H9 (cell line): ENCODE data around the gene BUD13. TPM values are rescaled to one million over a fixed set of nuclear protein-coding genes. Genes with fewer than 3 reads are reported as not detected.

Experiments
- DNase-seq: peaks from one replicate; pipeline ENCODE4 v3.0.0-alpha.2; 2017
- H2AFZ ChIP-seq: one replicate; pipeline ENCODE4 v1.6.1; 2013; ENCODE audit warnings: mild to moderate bottlenecking, low read length, control low read depth, moderate library complexity
- H2AK5ac ChIP-seq: 2 replicates; pipeline ENCODE4 v1.6.1; 2013; ENCODE audit warnings: low read length, control low read depth, mixed read lengths; ENCODE audit not compliant: insufficient read length
- H2BK120ac ChIP-seq: one replicate; pipeline ENCODE4 v1.6.1; 2013; ENCODE audit warnings: low read depth, mild to moderate bottlenecking, low read length, control low read depth, inconsistent platforms; ENCODE audit not compliant: poor library complexity, severe bottlenecking
- H2BK12ac ChIP-seq: 2 replicates; pipeline ENCODE4 v1.6.1; 2013; ENCODE audit warnings: low read length, control low read depth, mixed read lengths, low read depth; ENCODE audit not compliant: insufficient read length
- H2BK15ac ChIP-seq: 2 replicates; pipeline ENCODE4 v1.6.1; 2013; ENCODE audit warnings: low read depth, low read length, control low read depth
- H2BK20ac ChIP-seq: one replicate; pipeline ENCODE4 v1.6.1; 2013; ENCODE audit warnings: low read depth, mild to moderate bottlenecking, low read length, control low read depth, inconsistent platforms; ENCODE audit not compliant: poor library complexity, severe bottlenecking
- H2BK5ac ChIP-seq: 2 replicates; pipeline ENCODE4 v1.6.1; 2013; ENCODE audit warnings: low read length, control low read depth, mixed read lengths; ENCODE audit not compliant: insufficient read length
- H3K14ac ChIP-seq: 2 replicates; pipeline ENCODE4 v1.6.1; 2013; ENCODE audit warnings: low read length, control low read depth; ENCODE audit not compliant: insufficient read depth
- H3K18ac ChIP-seq: 2 replicates; pipeline ENCODE4 v1.6.1; 2013; ENCODE audit warnings: low read depth, mild to moderate bottlenecking, mixed read lengths, low read length, control low read depth; ENCODE audit not compliant: insufficient read length
- H3K23ac ChIP-seq: 2 replicates; pipeline ENCODE4 v1.6.1; 2013; ENCODE audit warnings: low read length, control low read depth, mixed read lengths, low read depth; ENCODE audit not compliant: insufficient read length
- H3K23me2 ChIP-seq: 2 replicates; pipeline ENCODE4 v1.6.1; 2013; ENCODE audit warnings: low read depth, mild to moderate bottlenecking, mixed read lengths, low read length, control low read depth; ENCODE audit not compliant: insufficient read length, poor library complexity, severe bottlenecking
- H3K27ac ChIP-seq: 2 replicates; pipeline ENCODE4 v1.5.1; 2013; ENCODE audit warnings: low read length, control low read depth, mixed read lengths, low read depth; ENCODE audit not compliant: insufficient read length
- H3K27me3 ChIP-seq: 2 replicates; pipeline ENCODE4 v1.6.1; 2013; ENCODE audit warnings: low read length, control low read depth, inconsistent platforms; ENCODE audit not compliant: insufficient read depth
- H3K4ac ChIP-seq: 2 replicates; pipeline ENCODE4 v1.6.1; 2013; ENCODE audit warnings: low read depth, mild to moderate bottlenecking, control low read depth, inconsistent platforms, low read length, moderate library complexity
- H3K4me1 ChIP-seq: 2 replicates; pipeline ENCODE4 v1.6.1; 2013; ENCODE audit warnings: low read length, control low read depth, inconsistent platforms; ENCODE audit not compliant: insufficient read depth
- H3K4me2 ChIP-seq: 2 replicates; pipeline ENCODE4 v1.6.1; 2013; ENCODE audit warnings: low read length, control low read depth, mixed read lengths; ENCODE audit not compliant: insufficient read length, insufficient read depth
- H3K56ac ChIP-seq: 2 replicates; pipeline ENCODE4 v1.6.1; 2013; ENCODE audit warnings: low read depth, mild to moderate bottlenecking, mixed read lengths, low read length, control low read depth; ENCODE audit not compliant: insufficient read length
- H3K79me1 ChIP-seq: 2 replicates; pipeline ENCODE4 v1.6.1; 2013; ENCODE audit warnings: low read depth, mild to moderate bottlenecking, moderate library complexity, low read length, control low read depth, inconsistent platforms; ENCODE audit not compliant: insufficient read depth, poor library complexity, severe bottlenecking
- H3K79me2 ChIP-seq: 2 replicates; pipeline ENCODE4 v1.6.1; 2013; ENCODE audit warnings: low read length, control low read depth, inconsistent platforms; ENCODE audit not compliant: insufficient read depth
- H3K9ac ChIP-seq: 2 replicates; pipeline ENCODE4 v1.6.1; 2013; ENCODE audit warnings: low read length, control low read depth, mixed read lengths; ENCODE audit not compliant: insufficient read length; ENCODE audit errors: extremely low read depth
- H3K9me3 ChIP-seq: one replicate; pipeline ENCODE4 v1.6.1; 2013; ENCODE audit warnings: low read depth, low read length, inconsistent platforms; ENCODE audit not compliant: control insufficient read depth
- H3T11ph ChIP-seq: one replicate; pipeline ENCODE4 v1.6.1; 2013; ENCODE audit warnings: mild to moderate bottlenecking, low read length, control low read depth, inconsistent platforms
- H4K20me1 ChIP-seq: one replicate; pipeline ENCODE4 v1.6.1; 2013; ENCODE audit not compliant: control insufficient read depth, insufficient read length, insufficient read depth
- H4K5ac ChIP-seq: 2 replicates; pipeline ENCODE4 v1.6.1; 2013; ENCODE audit warnings: low read depth, mild to moderate bottlenecking, mixed read lengths, low read length, control low read depth; ENCODE audit not compliant: insufficient read length
- H4K8ac ChIP-seq: replicated peaks from 2 replicates; pipeline ENCODE4 v1.6.1; 2013; ENCODE audit warnings: low read length, control low read depth, mixed read lengths, low read depth; ENCODE audit not compliant: insufficient read length
- H4K91ac ChIP-seq: 2 replicates; pipeline ENCODE4 v1.6.1; 2013; ENCODE audit warnings: low read depth, mild to moderate bottlenecking, moderate library complexity, mixed read lengths, low read length, control low read depth; ENCODE audit not compliant: insufficient read length
- H3K27ac Mint-ChIP-seq, 3 experiments: 2 replicates in 2 of 3; 3 replicates in 1 of 3; pipeline ENCODE4 v1.8.0; 2020 to 2021; ENCODE audit warnings: mixed read lengths in 3 of 3, mild to moderate bottlenecking in 1 of 3, moderate library complexity in 1 of 3
- H3K27me3 Mint-ChIP-seq: 2 replicates; pipeline ENCODE4 v1.8.0; 2021; ENCODE audit warnings: low read depth, mild to moderate bottlenecking, moderate library complexity, mixed read lengths
- H3K36me3 Mint-ChIP-seq, 3 experiments: 2 replicates in 2 of 3; 3 replicates in 1 of 3; pipeline ENCODE4 v1.8.0; 2020 to 2021; ENCODE audit warnings: low read depth in 3 of 3, mixed read lengths in 3 of 3; ENCODE audit not compliant: insufficient read depth in 1 of 3
- H3K4me1 Mint-ChIP-seq, 2 experiments: 2 replicates each; pipeline ENCODE4 v1.8.0; 2020; ENCODE audit warnings: mixed read lengths in 2 of 2
- H3K4me3 Mint-ChIP-seq, 2 experiments: 2 replicates in 1 of 2; 3 replicates in 1 of 2; pipeline ENCODE4 v1.8.0; 2020 to 2021; ENCODE audit warnings: mild to moderate bottlenecking in 2 of 2, mixed read lengths in 2 of 2, moderate library complexity in 1 of 2
- H3K9me3 Mint-ChIP-seq, 2 experiments: 2 replicates in 1 of 2; 3 replicates in 1 of 2; pipeline ENCODE4 v1.8.0; 2020; ENCODE audit warnings: mild to moderate bottlenecking in 2 of 2, mixed read lengths in 2 of 2, moderate library complexity in 1 of 2
- CTCF ChIP-seq: fragments of 200-600 bp; sonication (generic); conservative IDR thresholded peaks from 3 replicates; pipeline ENCODE4 v1.8.0; 2021; ENCODE audit warnings: antibody characterized with exemption, mild to moderate bottlenecking
- WGBS: extraction: QIAGEN DNeasy Blood & Tissue Kit; methylation state at CpG from one replicate; pipeline ENCODE4 v1.1.7; 2013; ENCODE audit warnings: missing lambda C conversion rate, low lambda C conversion rate, mixed read lengths; ENCODE audit not compliant: insufficient read length; ENCODE audit errors: extremely low coverage; 5-methylcytosine and 5-hydroxymethylcytosine counted together
- total RNA-seq: library from RNA; stranded (reverse); gene quantifications from 2 replicates; pipeline ENCODE4 v1.2.1, GENCODE V29; 2021

Gene BUD13
- total RNA-seq, 1 experiment from 2014 or later, result 30.0 TPM

GRCh38 chr11:116750070-116750718 is 22.6 kb downstream of the BUD13 start:
- Mint-ChIP-seq H3K4me1 (no peaks in the 10 kb centered on the region), H3K4me3 (no peak overlapping the region), H3K36me3 (peaks cover 12 to 52% (median 36%) of the 10 kb centered on the region in 3 experiments; a peak in 5 of 7 replicates), H3K27me3 (no peaks in the 10 kb centered on the region), H3K9me3 (no peaks in the 10 kb centered on the region), H3K27ac (no peak overlapping the region)
- Histone ChIP-seq H3K56ac (no peak overlapping the region), H4K20me1 (no peaks in the 10 kb centered on the region), H2BK12ac (no peak overlapping the region), H3K23me2 (no peaks in the 10 kb centered on the region), H3T11ph (no peak overlapping the region), H2BK15ac (no peak overlapping the region), H3K18ac (no peak overlapping the region), H4K8ac (no peak overlapping the region), H2BK20ac (no peak overlapping the region), H3K79me1 (peaks cover 3% of the 10 kb centered on the region), H4K5ac (no peak overlapping the region), H3K27me3 (no peaks in the 10 kb centered on the region), H3K9ac (no peak overlapping the region), H3K4ac (no peak overlapping the region), H3K4me1 (no peaks in the 10 kb centered on the region), H3K14ac (no peak overlapping the region), H3K23ac (no peak overlapping the region), H3K4me2 (no peak overlapping the region), H2BK5ac (no peak overlapping the region), H3K79me2 (no peaks in the 10 kb centered on the region), H3K9me3 (no peaks in the 10 kb centered on the region), H4K91ac (no peak overlapping the region), H2BK120ac (no peak overlapping the region), H2AK5ac (no peak overlapping the region), H3K27ac (no peak overlapping the region), H2AFZ (no peak overlapping the region)
- DNase-seq, result no peak
- TF ChIP-seq CTCF, result no peak
- WGBS, result no CpG with 5 or more reads among the region's 2 CpGs
